ENCODE measurements around the gene HIVEP3. TPM values are rescaled to one million over a fixed set of nuclear protein-coding genes. Genes with fewer than 3 reads are reported as not detected.

The HIVEP3 gene
- total RNA-seq, 1 experiment from 2014 or later: 0.55 TPM

GRCh38 chr1:41895552-41895951 is 23.2 kb downstream of the HIVEP3 start:
- H3K9me3 Mint-ChIP-seq: no peaks in the 10 kb centered on the region
- no peaks in the 10 kb centered on the region for H3K36me3 Mint-ChIP-seq
- ChIA-PET CTCF (interaction anchor here (1.4 kb wide), 1 partner anchor 84 kb away, joined by 4 read pairs; no protein-coding TSS in a partner anchor), POLR2A (no interaction called here)
- peaks cover 20% of the 10 kb centered on the region for H3K4me1 Mint-ChIP-seq
- no peaks in the 10 kb centered on the region for H3K27me3 Mint-ChIP-seq (ENCODE audit: low read depth)
- ATAC-seq: no peak
- TF ChIP-seq ATF2 (CRISPR knock-in tag; IDR thresholded peaks at IDR 0.05; ENCODE audit: borderline replicate concordance, low read depth) (no peak), ETV6 (CRISPR knock-in tag; IDR thresholded peaks at IDR 0.05) (no peak), USF2 (CRISPR knock-in tag; IDR thresholded peaks at IDR 0.05) (no peak), HMGA2 (CRISPR knock-in tag; IDR thresholded peaks at IDR 0.05) (no peak), ZNF512 (CRISPR knock-in tag; IDR thresholded peaks at IDR 0.05; ENCODE audit: borderline replicate concordance) (no peak), OVOL2 (CRISPR knock-in tag; IDR thresholded peaks at IDR 0.05; ENCODE audit: borderline replicate concordance) (no peak)
- H3K4me3 Mint-ChIP-seq: no peak overlapping the region
- DNase-seq (ENCODE audit: low spot score): no peak
- no peak overlapping the region for H3K27ac Mint-ChIP-seq

- H3K27me3 Mint-ChIP-seq (ENCODE audit: low read depth): no peaks in the 10 kb centered on the region
- no peak overlapping the region for H3K4me3 Mint-ChIP-seq
- no peaks in the 10 kb centered on the region for H3K9me3 Mint-ChIP-seq
- DNase-seq (ENCODE audit: low spot score) (no peak), ATAC-seq (no peak)
- H3K27ac Mint-ChIP-seq: no peak overlapping the region
- ChIA-PET CTCF (no interaction called here), POLR2A (no interaction called here)
- H3K36me3 Mint-ChIP-seq: no peaks in the 10 kb centered on the region
- peaks cover 19% of the 10 kb centered on the region for H3K4me1 Mint-ChIP-seq
- TF ChIP-seq HMGXB4 (CRISPR knock-in tag; IDR thresholded peaks at IDR 0.05): no peak
- no peak for TF ChIP-seq TCF7 (CRISPR knock-in tag; IDR thresholded peaks at IDR 0.05; ENCODE audit: low read depth)
- TF ChIP-seq PRRX2 (CRISPR knock-in tag; IDR thresholded peaks at IDR 0.05): no peak
- TF ChIP-seq FOXJ3 (CRISPR knock-in tag; IDR thresholded peaks at IDR 0.05; ENCODE audit: borderline replicate concordance): no peak
- TF ChIP-seq AR (CRISPR knock-in tag; IDR thresholded peaks at IDR 0.05): no peak
- TF ChIP-seq FOXK1 (CRISPR knock-in tag; IDR thresholded peaks at IDR 0.05): no peak
- no peak for TF ChIP-seq ZNF532 (CRISPR knock-in tag; IDR thresholded peaks at IDR 0.05; ENCODE audit: borderline replicate concordance)
- no peak for TF ChIP-seq ARID4B (CRISPR knock-in tag; IDR thresholded peaks at IDR 0.05; ENCODE audit: borderline replicate concordance)
- no peak for TF ChIP-seq NFATC4 (CRISPR knock-in tag; IDR thresholded peaks at IDR 0.05)
- no peak for TF ChIP-seq GABPB1 (CRISPR knock-in tag; IDR thresholded peaks at IDR 0.05)
- TF ChIP-seq CREB1 (CRISPR knock-in tag; IDR thresholded peaks at IDR 0.05): no peak
These were observed 23.8 kb downstream of the HIVEP3 start for GRCh38 chr1:41894808-41895483.

Data from WTC11 (cell line).